CD4-positive, CD25-positive, alpha-beta regulatory T cell (primary cell): ENCODE data around the gene KRT76. TPM values are rescaled to one million over a fixed set of nuclear protein-coding genes. Genes with fewer than 3 reads are reported as not detected.
A peak's percentile ranks its signal among the peaks of the same experiment; 100 is the strongest.

Experiments
- ATAC-seq, 2 donors: fragments of 150-1000 bp; cut with Tn5 transposase; one replicate each; pipeline ENCODE4 v1.10.0; 2021; ENCODE audit warnings: low read depth in 2 of 2, moderate number of reproducible peaks in 2 of 2, moderate library complexity in 1 of 2
- DNase-seq, 3 donors: peaks; one replicate each; pipeline versions ENCODE4 v3.0.0 to v3.0.0-alpha.2; 2012 to 2022; ENCODE audit warnings: mixed read lengths in 1 of 3
- H3K27ac ChIP-seq: one replicate; pipeline ENCODE4 v1.7.0; 2013; ENCODE audit warnings: mild to moderate bottlenecking, low read length; ENCODE audit not compliant: insufficient read depth, poor library complexity, severe bottlenecking
- H3K27me3 ChIP-seq: one replicate; pipeline ENCODE4 v1.7.0; 2013; ENCODE audit warnings: low read length; ENCODE audit not compliant: control insufficient read depth, insufficient read depth
- H3K36me3 ChIP-seq: one replicate; pipeline ENCODE4 v1.7.0; 2013; ENCODE audit warnings: mild to moderate bottlenecking, low read length, moderate library complexity; ENCODE audit not compliant: control insufficient read depth, insufficient read depth
- H3K4me1 ChIP-seq: 2 replicates; pipeline ENCODE4 v1.7.0; 2013; ENCODE audit warnings: mild to moderate bottlenecking, low read length; ENCODE audit not compliant: insufficient read depth, control insufficient read depth, poor library complexity, severe bottlenecking
- H3K4me3 ChIP-seq: one replicate; pipeline ENCODE4 v1.7.0; 2013; ENCODE audit warnings: low read depth, mild to moderate bottlenecking, low read length, moderate library complexity
- H3K9me3 ChIP-seq, 2 experiments: 1 replicate in 1 of 2; 2 replicates in 1 of 2; pipeline ENCODE4 v1.7.0; 2013; ENCODE audit warnings: low read length in 2 of 2, mild to moderate bottlenecking in 1 of 2, moderate library complexity in 1 of 2; ENCODE audit not compliant: control insufficient read depth in 2 of 2
- H3K27ac Mint-ChIP-seq, 3 donors: one replicate each; pipeline ENCODE4 v1.8.0; 2020 to 2022; ENCODE audit warnings: mild to moderate bottlenecking in 3 of 3, mixed read lengths in 3 of 3, moderate library complexity in 2 of 3
- H3K27me3 Mint-ChIP-seq: one replicate; pipeline ENCODE4 v1.8.0; 2022; ENCODE audit warnings: mild to moderate bottlenecking, mixed read lengths
- H3K36me3 Mint-ChIP-seq: one replicate; pipeline ENCODE4 v1.8.0; 2020; ENCODE audit warnings: mixed read lengths
- H3K4me1 Mint-ChIP-seq, 4 donors: one replicate each; pipeline ENCODE4 v1.8.0; 2020 to 2022; ENCODE audit warnings: mixed read lengths in 4 of 4, mild to moderate bottlenecking in 1 of 4
- H3K4me3 Mint-ChIP-seq, 4 donors: one replicate each; pipeline ENCODE4 v1.8.0; 2020 to 2022; ENCODE audit warnings: mild to moderate bottlenecking in 4 of 4, mixed read lengths in 4 of 4, moderate library complexity in 3 of 4
- H3K9me3 Mint-ChIP-seq, 7 donors: one replicate each; pipeline ENCODE4 v1.8.0; 2020 to 2022; ENCODE audit warnings: mixed read lengths in 7 of 7, mild to moderate bottlenecking in 3 of 7, moderate library complexity in 2 of 7
- polyA plus RNA-seq, 4 donors: library from polyadenylated mRNA; unstranded; fragments of 300-500 nt; fragmentation: Illumina TruSeq; gene quantifications; one replicate each; pipeline ENCODE4 v1.2.3, GENCODE V29; 2021
- total RNA-seq: library from RNA; stranded (reverse); gene quantifications from one replicate; pipeline ENCODE4 v1.2.3, GENCODE V29; 2022

The KRT76 gene
- total and polyA plus RNA-seq, 5 donors from 2014 or later, result not detected

DNA sequence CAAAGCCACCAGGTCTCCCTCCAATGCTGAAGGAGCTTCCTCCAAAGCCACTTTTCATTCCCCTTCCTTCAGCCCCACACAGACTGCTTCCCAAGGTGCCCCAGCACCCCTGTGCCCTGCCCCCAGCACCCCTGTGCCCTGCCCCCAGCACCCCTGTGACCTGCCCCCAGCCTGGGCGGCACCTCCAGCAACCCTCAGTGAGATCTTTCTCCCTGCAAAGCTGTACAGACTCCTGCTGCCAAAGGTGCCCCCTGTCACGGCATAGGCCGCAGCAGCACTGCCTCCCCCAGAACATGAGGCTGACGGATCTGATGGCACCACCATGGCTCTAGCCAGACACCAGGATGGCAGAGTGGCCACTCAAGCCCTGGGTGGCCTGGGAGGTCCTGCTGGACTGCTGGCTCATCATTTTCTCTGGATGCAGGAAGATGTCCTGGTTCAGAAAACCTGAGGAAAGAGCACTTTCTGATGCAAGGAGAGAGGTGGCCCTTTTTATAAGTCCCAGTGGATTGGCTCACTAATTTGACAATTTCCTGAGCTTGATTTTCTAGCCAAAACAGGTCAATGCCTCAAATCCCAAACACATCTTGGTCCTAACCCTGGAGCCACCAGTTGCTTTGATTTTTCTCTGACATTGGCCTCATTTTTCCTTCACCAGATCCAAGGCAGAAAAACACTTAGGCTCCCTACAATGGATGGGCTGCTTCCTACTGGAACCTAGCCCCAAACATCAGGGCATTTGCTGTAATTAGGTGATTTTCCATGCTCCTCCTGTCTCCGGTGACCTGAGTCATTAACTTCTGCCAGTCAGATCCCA is 41.1 kb downstream of the KRT76 start:
- no peaks in the 10 kb centered on the region for H3K27me3 ChIP-seq
- no peak overlapping the region for H3K4me3 ChIP-seq
- peaks cover 11% of the 10 kb centered on the region for H3K27me3 Mint-ChIP-seq
- H3K27ac ChIP-seq, result no peak overlapping the region
- peaks cover 0 to 1% (median 0%) of the 10 kb centered on the region in 7 donors for H3K9me3 Mint-ChIP-seq
- ATAC-seq (no peak), DNase-seq (no peak)
- no peak overlapping the region for H3K27ac Mint-ChIP-seq
- no peaks in the 10 kb centered on the region for H3K4me1 ChIP-seq
- no peaks in the 10 kb centered on the region for H3K36me3 Mint-ChIP-seq
- no peak overlapping the region for H3K4me3 Mint-ChIP-seq
- H3K4me1 Mint-ChIP-seq, result no peaks in the 10 kb centered on the region
- no peaks in the 10 kb centered on the region for H3K36me3 ChIP-seq
- no peaks in the 10 kb centered on the region for H3K9me3 ChIP-seq

- Histone ChIP-seq H3K9me3 (no peaks in the 10 kb centered on the region), H3K36me3 (no peaks in the 10 kb centered on the region), H3K27ac (no peak overlapping the region), H3K27me3 (no peaks in the 10 kb centered on the region), H3K4me1 (no peaks in the 10 kb centered on the region), H3K4me3 (no peak overlapping the region)
- Mint-ChIP-seq H3K4me1 (no peaks in the 10 kb centered on the region), H3K4me3 (no peak overlapping the region), H3K9me3 (no peaks in the 10 kb centered on the region), H3K27me3 (peaks cover 10% of the 10 kb centered on the region), H3K36me3 (no peaks in the 10 kb centered on the region), H3K27ac (no peak overlapping the region)
- DNase-seq, result no peak
- ATAC-seq, result no peak
Measured at GRCh38 chr12:52735106-52735505, 42.0 kb downstream of the KRT76 start.

DNA sequence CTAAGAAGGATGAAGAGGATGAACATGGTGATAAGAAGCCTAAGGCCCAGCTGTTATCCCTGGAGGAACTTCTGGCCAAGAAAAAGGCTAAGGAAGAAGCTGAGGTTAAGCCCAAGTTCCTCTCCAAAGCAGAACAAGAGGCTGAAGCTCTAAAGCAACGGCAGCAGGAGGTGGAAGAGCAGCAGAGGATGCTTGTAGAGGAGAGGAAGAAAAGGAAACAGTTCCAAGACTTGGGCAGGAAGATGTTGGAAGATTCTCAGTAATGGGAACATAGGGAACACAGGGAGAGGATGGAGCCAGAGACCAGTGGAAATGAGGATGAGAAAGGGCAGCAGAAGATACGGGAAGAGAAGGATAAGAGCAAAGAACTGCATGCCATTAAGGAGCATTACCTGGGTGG is 46.4 kb downstream of the KRT76 start:
- H3K27ac ChIP-seq, result no peak overlapping the region
- H3K4me3 ChIP-seq, result no peak overlapping the region
- Mint-ChIP-seq H3K36me3 (no peaks in the 10 kb centered on the region), H3K4me3 (no peak overlapping the region), H3K27ac (peak overlapping the region in 1 of 3 donors; percentile 6), H3K9me3 (no peaks in the 10 kb centered on the region), H3K4me1 (no peaks in the 10 kb centered on the region), H3K27me3 (peaks cover 5% of the 10 kb centered on the region)
- no peaks in the 10 kb centered on the region for H3K9me3 ChIP-seq
- H3K27me3 ChIP-seq, result no peaks in the 10 kb centered on the region
- ATAC-seq (no peak), DNase-seq (no peak)
- no peaks in the 10 kb centered on the region for H3K36me3 ChIP-seq
- no peaks in the 10 kb centered on the region for H3K4me1 ChIP-seq

DNA sequence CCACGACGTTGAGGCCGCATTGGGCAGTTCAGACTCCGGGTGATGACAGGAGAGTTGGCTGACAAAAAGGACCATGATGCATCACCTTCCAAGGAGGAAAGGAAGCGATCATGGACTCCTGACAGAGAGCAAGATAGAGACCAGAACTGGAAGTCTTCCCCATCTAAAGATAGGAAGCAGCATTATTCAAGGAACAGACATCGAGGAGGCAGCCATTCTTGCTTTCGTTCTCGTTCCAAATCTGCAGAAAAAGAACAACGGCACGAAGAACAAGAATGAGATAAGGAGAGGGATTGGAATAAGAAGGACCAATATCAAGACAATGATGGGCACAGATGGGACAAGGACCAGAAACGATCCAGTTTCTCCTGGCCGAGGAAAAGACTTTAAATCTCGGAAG is 46.8 kb downstream of the KRT76 start:
- Mint-ChIP-seq H3K4me3 (no peak overlapping the region), H3K9me3 (no peaks in the 10 kb centered on the region), H3K27ac (no peak overlapping the region), H3K27me3 (peaks cover 5% of the 10 kb centered on the region), H3K36me3 (no peaks in the 10 kb centered on the region), H3K4me1 (no peaks in the 10 kb centered on the region)
- Histone ChIP-seq H3K27ac (no peak overlapping the region), H3K4me1 (no peaks in the 10 kb centered on the region), H3K9me3 (no peaks in the 10 kb centered on the region), H3K4me3 (no peak overlapping the region), H3K27me3 (no peaks in the 10 kb centered on the region), H3K36me3 (no peaks in the 10 kb centered on the region)
- DNase-seq (no peak), ATAC-seq (no peak)

GRCh38 chr12:52729147-52729546 is 48.0 kb downstream of the KRT76 start:
- H3K36me3 Mint-ChIP-seq, result no peaks in the 10 kb centered on the region
- peaks cover 6% of the 10 kb centered on the region for H3K27me3 Mint-ChIP-seq
- no peak overlapping the region for H3K27ac Mint-ChIP-seq
- Histone ChIP-seq H3K27ac (no peak overlapping the region), H3K9me3 (no peaks in the 10 kb centered on the region), H3K4me1 (no peaks in the 10 kb centered on the region), H3K4me3 (no peak overlapping the region), H3K36me3 (no peaks in the 10 kb centered on the region), H3K27me3 (no peaks in the 10 kb centered on the region)
- DNase-seq (no peak), ATAC-seq (no peak)
- H3K9me3 Mint-ChIP-seq, result no peaks in the 10 kb centered on the region
- no peak overlapping the region for H3K4me3 Mint-ChIP-seq
- H3K4me1 Mint-ChIP-seq, result no peaks in the 10 kb centered on the region

- no peak for DNase-seq
- Mint-ChIP-seq H3K9me3 (no peaks in the 10 kb centered on the region), H3K4me3 (no peak overlapping the region), H3K36me3 (no peaks in the 10 kb centered on the region), H3K27ac (no peak overlapping the region), H3K27me3 (peaks cover 10% of the 10 kb centered on the region), H3K4me1 (no peaks in the 10 kb centered on the region)
- no peaks in the 10 kb centered on the region for H3K9me3 ChIP-seq
- no peaks in the 10 kb centered on the region for H3K36me3 ChIP-seq
- no peak for ATAC-seq
- H3K27ac ChIP-seq, result no peak overlapping the region
- H3K27me3 ChIP-seq, result no peaks in the 10 kb centered on the region
- no peak overlapping the region for H3K4me3 ChIP-seq
- H3K4me1 ChIP-seq, result no peaks in the 10 kb centered on the region
Measured at GRCh38 chr12:52728374-52728773, 48.8 kb downstream of the KRT76 start.

DNA sequence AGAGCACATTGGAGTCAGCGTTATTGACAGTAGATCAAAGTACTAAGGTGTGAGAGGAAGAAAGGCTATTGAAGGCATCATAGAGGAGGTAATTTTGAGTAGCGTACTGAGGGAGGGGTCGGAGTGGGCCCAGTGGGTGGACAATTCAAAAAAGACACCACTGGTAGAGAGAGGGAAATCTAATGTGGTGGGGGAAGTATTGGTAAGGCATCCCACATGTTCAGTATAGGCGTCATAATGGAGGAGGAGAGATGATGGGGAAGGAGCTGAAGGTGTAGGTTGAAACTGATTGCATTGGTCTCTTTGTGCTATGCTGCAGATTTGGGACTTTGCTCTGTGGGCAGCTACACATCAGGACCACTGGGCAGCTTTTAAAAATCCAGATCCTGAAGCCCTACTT is 50.1 kb downstream of the KRT76 start:
- H3K27me3 Mint-ChIP-seq, result peaks cover 10% of the 10 kb centered on the region
- H3K36me3 Mint-ChIP-seq, result no peaks in the 10 kb centered on the region
- Histone ChIP-seq H3K36me3 (no peaks in the 10 kb centered on the region), H3K27ac (no peak overlapping the region), H3K27me3 (no peaks in the 10 kb centered on the region), H3K4me1 (no peaks in the 10 kb centered on the region), H3K4me3 (no peak overlapping the region), H3K9me3 (no peaks in the 10 kb centered on the region)
- H3K9me3 Mint-ChIP-seq, result no peaks in the 10 kb centered on the region
- H3K4me1 Mint-ChIP-seq, result no peaks in the 10 kb centered on the region
- H3K4me3 Mint-ChIP-seq, result no peak overlapping the region
- no peak overlapping the region for H3K27ac Mint-ChIP-seq
- no peak for DNase-seq
- ATAC-seq, result no peak

GRCh38 chr12:52726451-52726850 is 50.7 kb downstream of the KRT76 start:
- Mint-ChIP-seq H3K27ac (no peak overlapping the region), H3K4me3 (no peak overlapping the region), H3K4me1 (no peaks in the 10 kb centered on the region), H3K9me3 (no peaks in the 10 kb centered on the region), H3K36me3 (no peaks in the 10 kb centered on the region), H3K27me3 (peaks cover 10% of the 10 kb centered on the region)
- Histone ChIP-seq H3K27ac (no peak overlapping the region), H3K9me3 (no peaks in the 10 kb centered on the region), H3K4me1 (no peaks in the 10 kb centered on the region), H3K27me3 (no peaks in the 10 kb centered on the region), H3K36me3 (no peaks in the 10 kb centered on the region), H3K4me3 (no peak overlapping the region)
- DNase-seq (no peak), ATAC-seq (no peak)
